Upper lobe of left lung (tissue), 4 donors: ENCODE data around the gene PRR23B.

ENCODE experiments used
- POLR2A ChIP-seq, 4 donors: fragments of 450-650 bp; IDR thresholded peaks; one replicate each; pipeline ENCODE4 v1.5.1; 2016 to 2017; ENCODE audit warnings: antibody characterized with exemption in 4 of 4, mild to moderate bottlenecking in 2 of 4
- POLR2AphosphoS5 ChIP-seq, 2 donors: sonication (generic); formaldehyde crosslinking; IDR thresholded peaks; one replicate each; pipeline ENCODE4 v1.5.1; 2017; ENCODE audit warnings: antibody characterized with exemption in 2 of 2
- TF ChIP-seq, protein P1 (sequence below), 6 experiments: fragments of 450-650 bp in 4 of 6; fragments of 200-600 bp in 2 of 6; sonication (generic) in 2 of 6; IDR thresholded peaks; one replicate each; pipeline ENCODE4 v1.5.1; 2016 to 2019; ENCODE audit warnings: antibody characterized with exemption in 6 of 6

DNA sequence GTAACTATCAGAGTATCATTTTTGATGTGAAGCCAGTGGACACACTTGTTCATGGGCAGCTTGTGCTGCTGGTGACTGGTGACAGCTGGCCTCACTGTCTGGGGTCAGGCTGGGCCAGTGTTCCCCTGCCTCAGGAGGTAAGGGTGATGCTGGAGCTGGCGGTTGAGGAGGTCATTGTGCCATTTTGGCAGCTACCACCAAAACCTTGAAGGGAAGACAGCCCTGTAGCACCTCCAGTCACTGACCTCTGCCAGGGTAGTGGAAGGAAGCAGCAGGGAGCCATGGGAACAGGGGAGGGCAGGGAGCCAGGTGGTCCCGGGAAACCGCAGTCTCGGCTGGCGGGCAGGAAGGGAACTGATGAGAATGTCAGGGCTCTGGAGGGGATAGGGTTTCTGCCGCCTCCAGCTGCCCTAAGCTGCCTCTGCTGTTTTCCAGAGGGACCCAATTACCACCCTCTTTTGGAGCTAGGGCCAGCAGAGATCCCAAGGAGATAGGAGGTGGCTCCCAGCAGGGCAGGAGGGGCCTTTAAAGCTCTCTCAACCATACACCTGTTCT is 48.9 kb downstream of the PRR23B start:
- TF ChIP-seq, protein P1, sequence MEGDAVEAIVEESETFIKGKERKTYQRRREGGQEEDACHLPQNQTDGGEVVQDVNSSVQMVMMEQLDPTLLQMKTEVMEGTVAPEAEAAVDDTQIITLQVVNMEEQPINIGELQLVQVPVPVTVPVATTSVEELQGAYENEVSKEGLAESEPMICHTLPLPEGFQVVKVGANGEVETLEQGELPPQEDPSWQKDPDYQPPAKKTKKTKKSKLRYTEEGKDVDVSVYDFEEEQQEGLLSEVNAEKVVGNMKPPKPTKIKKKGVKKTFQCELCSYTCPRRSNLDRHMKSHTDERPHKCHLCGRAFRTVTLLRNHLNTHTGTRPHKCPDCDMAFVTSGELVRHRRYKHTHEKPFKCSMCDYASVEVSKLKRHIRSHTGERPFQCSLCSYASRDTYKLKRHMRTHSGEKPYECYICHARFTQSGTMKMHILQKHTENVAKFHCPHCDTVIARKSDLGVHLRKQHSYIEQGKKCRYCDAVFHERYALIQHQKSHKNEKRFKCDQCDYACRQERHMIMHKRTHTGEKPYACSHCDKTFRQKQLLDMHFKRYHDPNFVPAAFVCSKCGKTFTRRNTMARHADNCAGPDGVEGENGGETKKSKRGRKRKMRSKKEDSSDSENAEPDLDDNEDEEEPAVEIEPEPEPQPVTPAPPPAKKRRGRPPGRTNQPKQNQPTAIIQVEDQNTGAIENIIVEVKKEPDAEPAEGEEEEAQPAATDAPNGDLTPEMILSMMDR (IDR thresholded peaks at IDR 0.05) = no peak
- TF ChIP-seq POLR2AphosphoS5 (IDR thresholded peaks at IDR 0.05) (no peak), POLR2A (IDR thresholded peaks at IDR 0.05) (no peak)
